ENCODE results near the gene MBNL2. TPM values are rescaled to one million over a fixed set of nuclear protein-coding genes. Genes with fewer than 3 reads are reported as not detected.
A peak's percentile ranks its signal among the peaks of the same experiment; 100 is the strongest.

MBNL2 gene
- total RNA-seq, 1 donor from 2014 or later = 16.9 TPM

- H3K4me1 Mint-ChIP-seq = peaks cover 46% of the 10 kb centered on the region
- TF ChIP-seq CTCF (conservative IDR thresholded peaks at IDR 0.05) = no peak
- H3K4me3 Mint-ChIP-seq = no peak overlapping the region
- no peak overlapping the region for H3K27ac Mint-ChIP-seq (ENCODE audit: unreplicated experiment)
- H3K36me3 Mint-ChIP-seq (ENCODE audit: low read depth) = peaks cover 8% of the 10 kb centered on the region
- DNase-seq (ENCODE audit: low read depth, low spot score) = no peak
- peaks cover 3% of the 10 kb centered on the region for H3K9me3 Mint-ChIP-seq
- H3K27me3 Mint-ChIP-seq (ENCODE audit: low read depth) = no peaks in the 10 kb centered on the region
Observed at GRCh38 chr13:97306645-97307044, 84.5 kb downstream of the MBNL2 start.

DNA sequence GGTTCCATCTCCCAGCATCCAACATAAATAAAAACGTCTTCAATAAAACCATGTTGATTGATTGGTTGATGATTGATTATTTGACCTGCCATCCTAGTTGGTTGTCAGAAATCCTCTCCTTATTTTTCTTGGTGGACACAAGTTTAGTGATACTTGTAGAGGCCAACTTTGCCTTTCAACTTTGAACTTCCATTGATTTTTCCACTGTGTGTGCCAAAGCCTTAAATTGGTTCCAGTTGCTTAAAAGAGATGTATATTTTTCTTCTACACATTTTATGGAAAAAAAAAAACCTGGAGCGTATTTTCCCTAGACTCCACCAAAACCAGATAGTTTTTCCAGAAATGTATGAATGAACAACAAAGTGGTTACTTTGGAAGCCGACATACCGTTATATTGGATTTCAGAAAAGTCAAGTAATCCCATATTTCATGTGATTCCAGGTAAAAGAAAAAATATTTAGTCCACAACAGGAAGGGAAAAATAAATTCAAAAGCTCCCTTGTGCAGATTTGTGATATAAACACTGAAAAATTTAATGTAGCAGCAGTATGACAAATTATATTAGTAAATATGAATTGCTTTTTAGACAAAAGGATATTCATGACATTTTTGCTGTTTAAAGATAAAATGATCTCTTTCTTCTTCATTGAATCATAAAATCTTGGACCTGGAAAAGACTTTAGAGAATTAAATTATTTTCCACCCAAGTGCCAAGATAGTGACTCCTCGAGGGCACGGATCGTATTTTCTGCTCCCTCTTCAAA is 85.2 kb downstream of the MBNL2 start:
- TF ChIP-seq CTCF (conservative IDR thresholded peaks at IDR 0.05) = no peak
- Mint-ChIP-seq H3K9me3 (peaks cover 6% of the 10 kb centered on the region), H3K4me3 (no peak overlapping the region), H3K27me3 (ENCODE audit: low read depth) (no peaks in the 10 kb centered on the region), H3K36me3 (ENCODE audit: low read depth) (peaks cover 9% of the 10 kb centered on the region), H3K27ac (ENCODE audit: unreplicated experiment) (peak overlapping the region; percentile 40), H3K4me1 (peaks cover 46% of the 10 kb centered on the region)
- no peak for DNase-seq (ENCODE audit: low read depth, low spot score)

DNA sequence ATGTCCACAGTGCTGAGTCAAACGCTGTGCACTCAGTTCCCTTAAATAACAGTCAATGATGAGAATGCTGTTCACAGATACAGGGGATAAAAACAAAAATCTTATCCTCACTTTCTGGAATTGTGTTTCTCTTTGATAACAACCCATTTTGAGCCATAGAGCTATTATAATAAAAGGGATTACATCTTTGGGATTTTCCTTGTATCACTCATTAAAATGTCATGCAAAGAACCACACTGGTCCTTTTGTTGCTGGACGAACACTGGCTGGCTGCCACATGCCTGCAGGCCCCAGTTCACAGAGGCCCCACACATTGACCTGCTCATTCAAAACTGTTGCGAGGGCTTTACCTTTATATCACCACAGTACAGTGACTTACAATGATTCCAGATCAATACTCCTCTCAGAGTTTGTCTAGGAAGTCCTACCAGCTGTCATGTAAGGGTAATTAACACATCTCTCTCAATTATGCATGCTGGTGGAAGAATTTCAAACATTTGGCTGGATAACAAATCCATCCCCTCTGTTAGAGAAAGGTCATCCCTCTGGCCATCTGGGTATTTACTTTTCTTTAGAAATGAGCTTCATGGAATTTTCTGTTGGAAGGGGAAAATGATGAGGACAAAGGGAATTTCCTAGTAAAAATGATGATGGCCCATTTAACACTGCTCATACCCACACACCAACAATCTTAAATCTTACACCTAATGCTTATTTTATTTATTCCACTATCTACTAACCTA is 85.9 kb downstream of the MBNL2 start:
- Mint-ChIP-seq H3K27ac (ENCODE audit: unreplicated experiment) (peak overlapping the region; percentile 40), H3K36me3 (ENCODE audit: low read depth) (peaks cover 10% of the 10 kb centered on the region), H3K27me3 (ENCODE audit: low read depth) (no peaks in the 10 kb centered on the region), H3K4me1 (peaks cover 46% of the 10 kb centered on the region), H3K9me3 (peaks cover 6% of the 10 kb centered on the region), H3K4me3 (peak overlapping the region; percentile 39)
- no peak for TF ChIP-seq CTCF (conservative IDR thresholded peaks at IDR 0.05)
- no peak for DNase-seq (ENCODE audit: low read depth, low spot score)

- H3K36me3 Mint-ChIP-seq (ENCODE audit: low read depth) = peaks cover 10% of the 10 kb centered on the region
- no peaks in the 10 kb centered on the region for H3K27me3 Mint-ChIP-seq (ENCODE audit: low read depth)
- DNase-seq (ENCODE audit: low read depth, low spot score) = no peak
- H3K27ac Mint-ChIP-seq (ENCODE audit: unreplicated experiment) = peak overlapping the region; percentile 40
- no peak for TF ChIP-seq CTCF (conservative IDR thresholded peaks at IDR 0.05)
- H3K9me3 Mint-ChIP-seq = peaks cover 6% of the 10 kb centered on the region
- H3K4me3 Mint-ChIP-seq = no peak overlapping the region
- H3K4me1 Mint-ChIP-seq = peaks cover 46% of the 10 kb centered on the region
Observed at GRCh38 chr13:97308735-97309429, 86.7 kb downstream of the MBNL2 start.

- no peaks in the 10 kb centered on the region for H3K27me3 Mint-ChIP-seq (ENCODE audit: low read depth)
- H3K4me3 Mint-ChIP-seq = no peak overlapping the region
- peaks cover 18% of the 10 kb centered on the region for H3K36me3 Mint-ChIP-seq (ENCODE audit: low read depth)
- peaks cover 45% of the 10 kb centered on the region for H3K4me1 Mint-ChIP-seq
- no peak for DNase-seq (ENCODE audit: low read depth, low spot score)
- H3K9me3 Mint-ChIP-seq = peaks cover 8% of the 10 kb centered on the region
- TF ChIP-seq CTCF (conservative IDR thresholded peaks at IDR 0.05) = no peak
- H3K27ac Mint-ChIP-seq (ENCODE audit: unreplicated experiment) = peak overlapping the region; percentile 37
Observed at GRCh38 chr13:97310809-97311436, 88.8 kb downstream of the MBNL2 start.

Measured in neural crest cell (in vitro differentiated cells).